K562 (cell line): ENCODE results near the gene ARFIP2. TPM values are rescaled to one million over a fixed set of nuclear protein-coding genes. Genes with fewer than 3 reads are reported as not detected.
A peak's percentile ranks its signal among the peaks of the same experiment; 100 is the strongest.

Experiments
- ATAC-seq: fragments of 200-7000 bp; cut with Tn5 transposase; 3 replicates; pipeline ENCODE4 v1.9.1; 2020; ENCODE audit warnings: moderate library complexity
- BruUV-seq: library from RNA; stranded (reverse); fragments of 400-500 nt; replicated peaks from 2 replicates; lab custom pipeline; 2021; lab: Mats Ljungman, UMichigan
- CTCF ChIA-PET: fragments of 300-600 bp; formaldehyde crosslinking; extraction: SDS; loops from one replicate; lab custom pipeline; 2021; ENCODE audit warnings: low intra/inter-chr PET ratio; lab: Yijun Ruan, JAX
- POLR2A ChIA-PET: fragments of 300-600, 350-650 bp; sonication (Branson Sonifier 250); formaldehyde crosslinking; extraction: SDS; loops from one replicate; lab custom pipeline; 2021; ENCODE audit warnings: antibody characterized with exemption, inconsistent platforms; lab: Yijun Ruan, JAX
- DNase-seq, 4 experiments: peaks; one replicate each; pipeline versions ENCODE4 v3.0.0 to v3.0.0-alpha.2; 2011 to 2018; ENCODE audit warnings: low spot score in 3 of 4, mixed read lengths in 3 of 4; ENCODE audit errors: extremely low read depth in 1 of 4
- FAIRE-seq: peaks from 2 replicates; lab custom pipeline; 2011; peaks lifted over from hg19 to GRCh38; lab: Jason Lieb, UNC
- H2AFZ ChIP-seq: 2 replicates; pipeline ENCODE4 v1.6.0; 2011; ENCODE audit warnings: low read depth, low read length, control low read depth, inconsistent platforms
- H3K27ac ChIP-seq: fragments of 200-600 bp; 3 replicates; pipeline ENCODE4 v1.8.0; 2011; ENCODE audit warnings: low read depth, mild to moderate bottlenecking, control low read depth, inconsistent platforms, low read length, moderate library complexity, mixed read lengths; ENCODE audit errors: extremely low read depth
- H3K27me3 ChIP-seq, 2 experiments: fragments of 300-600 bp in 1 of 2; 2 replicates in 1 of 2; 3 replicates in 1 of 2; pipeline versions ENCODE4 v1.6.0 to v1.8.0; 2011; ENCODE audit warnings: inconsistent platforms in 2 of 2, low read length in 2 of 2, mild to moderate bottlenecking in 1 of 2, mixed read lengths in 1 of 2, moderate library complexity in 1 of 2; ENCODE audit not compliant: control insufficient read depth in 2 of 2, insufficient read depth in 2 of 2
- H3K36me3 ChIP-seq: fragments of 300-600 bp; 3 replicates; pipeline ENCODE4 v1.8.0; 2011; ENCODE audit warnings: mild to moderate bottlenecking, low read length, inconsistent platforms; ENCODE audit not compliant: control insufficient read depth, insufficient read depth
- H3K4me1 ChIP-seq, 2 experiments: fragments of 200-600 bp in 1 of 2; replicated peaks in 1 of 2; 2 replicates in 1 of 2; 3 replicates in 1 of 2; pipeline versions ENCODE4 v1.5.1 to v1.8.0; 2011; ENCODE audit warnings: inconsistent platforms in 2 of 2, low read length in 2 of 2, mild to moderate bottlenecking in 1 of 2, mixed read lengths in 1 of 2, moderate library complexity in 1 of 2; ENCODE audit not compliant: control insufficient read depth in 2 of 2, insufficient read depth in 2 of 2
- H3K4me2 ChIP-seq: 2 replicates; pipeline ENCODE4 v1.6.1; 2011; ENCODE audit warnings: low read length, control low read depth, inconsistent platforms, mixed read lengths; ENCODE audit not compliant: insufficient read depth
- H3K4me3 ChIP-seq: fragments of 200-600 bp; sonication (generic), shearing (Covaris generic); 2 replicates; pipeline ENCODE4 v1.5.1; 2016; ENCODE audit warnings: control low read depth, inconsistent platforms
- H3K79me2 ChIP-seq: fragments of 200-600 bp; 3 replicates; pipeline ENCODE4 v1.8.0; 2011; ENCODE audit warnings: low read length, inconsistent platforms; ENCODE audit not compliant: control insufficient read depth, insufficient read depth
- H3K9ac ChIP-seq, 2 experiments: 2 replicates each; pipeline versions ENCODE4 v1.6.0 to v1.6.1; 2011; ENCODE audit warnings: low read depth in 2 of 2, low read length in 2 of 2, control low read depth in 1 of 2, inconsistent platforms in 1 of 2, mild to moderate bottlenecking in 1 of 2, mixed read lengths in 1 of 2; ENCODE audit not compliant: insufficient read depth in 1 of 2
- H3K9me1 ChIP-seq: one replicate; pipeline ENCODE4 v1.6.0; 2011; ENCODE audit warnings: inconsistent platforms, mild to moderate bottlenecking, low read length, moderate library complexity; ENCODE audit not compliant: control insufficient read depth, insufficient read depth
- H3K9me3 ChIP-seq: replicated peaks from 2 replicates; pipeline ENCODE4 v1.5.1; 2011; ENCODE audit warnings: low read depth, low read length, inconsistent platforms; ENCODE audit not compliant: control insufficient read depth, insufficient read depth
- H4K20me1 ChIP-seq: replicated peaks from 2 replicates; pipeline ENCODE4 v1.6.1; 2011; ENCODE audit warnings: low read length, inconsistent platforms, mixed read lengths; ENCODE audit not compliant: control insufficient read depth, insufficient read depth
- FOSL1 ChIP-seq: fragments of 200-800 bp; sonication (Bioruptor generic); conservative IDR thresholded peaks from 2 replicates; pipeline ENCODE4 v1.6.1; 2016; ENCODE audit warnings: missing genetic modification characterization, missing compliant biosample characterization
- JUND ChIP-seq, 2 experiments: IDR thresholded peaks; 2 replicates in 1 of 2; 3 replicates in 1 of 2; pipeline ENCODE4 v1.6.1; 2011; ENCODE audit warnings: borderline replicate concordance in 2 of 2, low read depth in 2 of 2, low read length in 2 of 2, improper control_type of control experiment in 1 of 2, missing biosample characterization in 1 of 2, missing genetic modification characterization in 1 of 2, missing genetic modification reagents in 1 of 2
- MEIS2 ChIP-seq: fragments of 450-650 bp; IDR thresholded peaks from 2 replicates; pipeline ENCODE4 v1.6.1; 2014; ENCODE audit warnings: mild to moderate bottlenecking; ENCODE audit not compliant: partially characterized antibody
- NCOA2 ChIP-seq, 2 experiments: fragments of 450-650 bp; IDR thresholded peaks; 2 replicates each; pipeline ENCODE4 v1.6.1; 2018; ENCODE audit warnings: mild to moderate bottlenecking in 2 of 2, moderate library complexity in 1 of 2; ENCODE audit not compliant: partially characterized antibody in 2 of 2
- TAF9B ChIP-seq: fragments of 450-650 bp; IDR thresholded peaks from 2 replicates; pipeline ENCODE4 v1.6.1; 2018; ENCODE audit warnings: mild to moderate bottlenecking; ENCODE audit not compliant: partially characterized antibody
- WGBS: fragments of 100-300 bp; shearing (Covaris generic); methylation state at CpG from one replicate; pipeline ENCODE4 v1.1.6; 2016; ENCODE audit warnings: low coverage, mixed read lengths; ENCODE audit not compliant: insufficient coverage; ENCODE audit errors: missing lambda C conversion rate; 5-methylcytosine and 5-hydroxymethylcytosine counted together
- in situ Hi-C: fragments of 300-500 bp; cut with MboI; formaldehyde crosslinking; loops from 4 replicates; pipeline ENCODE4 v1.15.0; 2018; ENCODE audit warnings: inconsistent platforms, mixed read lengths
- intact Hi-C: fragments of 100-400 bp; cut with micrococcal nuclease; formaldehyde crosslinking; loops from 2 replicates; pipeline ENCODE4 v1.14.2; 2022
- polyA plus RNA-seq, 8 experiments: library from polyadenylated mRNA; depleted of rRNA in 4 of 8; stranded (reverse) in 5 of 8; unstranded in 3 of 8; fragments of >200 nt; fragmentation: Nextera tagmentation in 2 of 8; fragmentation: Illumina TruSeq in 1 of 8; extraction: Ambion mirVana in 2 of 8; extraction: Trizol in 1 of 8; gene quantifications; 2 replicates each; pipeline versions ENCODE4 v1.2.1 to v1.2.3, GENCODE V29; 2011 to 2014; ENCODE audit warnings: inconsistent platforms in 1 of 8, missing spikeins in 1 of 8
- total RNA-seq, 7 experiments: library from RNA; depleted of rRNA in 6 of 7; stranded (reverse); fragments of >200 nt in 6 of 7; fragmentation: Illumina TruSeq in 2 of 7; extraction: Trizol in 2 of 7; gene quantifications; 2 replicates each; pipeline versions ENCODE4 v1.2.1 to v1.2.3, GENCODE V29; 2011 to 2021; ENCODE audit warnings: low replicate concordance in 1 of 7
- TF ChIP-seq, protein P1 (sequence below), 2 experiments: fragments of 450-650 bp; IDR thresholded peaks; 2 replicates each; pipeline ENCODE4 v1.6.1; 2018; ENCODE audit warnings: mild to moderate bottlenecking in 2 of 2, low read depth in 1 of 2; ENCODE audit not compliant: partially characterized antibody in 2 of 2

Gene ARFIP2
- total and polyA plus RNA-seq, 9 of the 15 experiments (the other 6 are each of a cell fraction or from before 2014, with no cell fraction given) = 11.8 to 74.1 (median 41.0) TPM

DNA sequence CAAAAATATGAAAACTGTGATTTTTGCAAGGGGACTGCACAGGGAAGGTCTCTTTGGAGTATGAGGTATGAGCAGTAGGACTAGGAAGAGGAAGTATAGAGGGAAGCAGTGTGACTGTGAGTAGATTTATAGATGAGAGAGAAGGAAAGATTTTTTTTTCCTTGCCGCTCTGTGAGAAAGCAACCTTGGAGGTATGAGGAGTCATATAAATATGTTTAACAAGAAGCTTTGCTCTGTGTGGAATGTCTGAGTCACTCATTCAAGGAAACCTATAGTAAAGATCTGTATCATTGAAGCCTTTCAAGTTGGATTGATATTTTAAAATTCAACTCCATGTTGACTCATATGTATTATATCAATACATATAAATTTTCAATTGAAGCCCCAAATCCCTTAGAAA is 42.1 kb upstream of the ARFIP2 start:
- Histone ChIP-seq H2AFZ (no peak overlapping the region), H3K4me1 (no peaks in the 10 kb centered on the region), H3K9me3 (no peaks in the 10 kb centered on the region), H3K27me3 (no peaks in the 10 kb centered on the region), H3K79me2 (no peaks in the 10 kb centered on the region), H3K27ac (no peak overlapping the region), H3K9me1 (no peaks in the 10 kb centered on the region), H3K4me3 (no peak overlapping the region), H3K36me3 (peaks cover 4% of the 10 kb centered on the region), H3K4me2 (no peak overlapping the region), H3K9ac (no peak overlapping the region), H4K20me1 (no peaks in the 10 kb centered on the region)
- TF ChIP-seq JUND (IDR thresholded peaks at IDR 0.05; ENCODE audit: borderline replicate concordance, low read depth, low read length) = peak; percentile 28; the same call in 1 of the 2 replicates
- 0 out of 3 replicates have a peak, but pooled peaks have one; percentile 19 for TF ChIP-seq JUND (tag; IDR thresholded peaks at IDR 0.05; ENCODE audit: borderline replicate concordance, low read depth, low read length)
- peak; percentile 8 for TF ChIP-seq MEIS2
- TF ChIP-seq, protein P1, sequence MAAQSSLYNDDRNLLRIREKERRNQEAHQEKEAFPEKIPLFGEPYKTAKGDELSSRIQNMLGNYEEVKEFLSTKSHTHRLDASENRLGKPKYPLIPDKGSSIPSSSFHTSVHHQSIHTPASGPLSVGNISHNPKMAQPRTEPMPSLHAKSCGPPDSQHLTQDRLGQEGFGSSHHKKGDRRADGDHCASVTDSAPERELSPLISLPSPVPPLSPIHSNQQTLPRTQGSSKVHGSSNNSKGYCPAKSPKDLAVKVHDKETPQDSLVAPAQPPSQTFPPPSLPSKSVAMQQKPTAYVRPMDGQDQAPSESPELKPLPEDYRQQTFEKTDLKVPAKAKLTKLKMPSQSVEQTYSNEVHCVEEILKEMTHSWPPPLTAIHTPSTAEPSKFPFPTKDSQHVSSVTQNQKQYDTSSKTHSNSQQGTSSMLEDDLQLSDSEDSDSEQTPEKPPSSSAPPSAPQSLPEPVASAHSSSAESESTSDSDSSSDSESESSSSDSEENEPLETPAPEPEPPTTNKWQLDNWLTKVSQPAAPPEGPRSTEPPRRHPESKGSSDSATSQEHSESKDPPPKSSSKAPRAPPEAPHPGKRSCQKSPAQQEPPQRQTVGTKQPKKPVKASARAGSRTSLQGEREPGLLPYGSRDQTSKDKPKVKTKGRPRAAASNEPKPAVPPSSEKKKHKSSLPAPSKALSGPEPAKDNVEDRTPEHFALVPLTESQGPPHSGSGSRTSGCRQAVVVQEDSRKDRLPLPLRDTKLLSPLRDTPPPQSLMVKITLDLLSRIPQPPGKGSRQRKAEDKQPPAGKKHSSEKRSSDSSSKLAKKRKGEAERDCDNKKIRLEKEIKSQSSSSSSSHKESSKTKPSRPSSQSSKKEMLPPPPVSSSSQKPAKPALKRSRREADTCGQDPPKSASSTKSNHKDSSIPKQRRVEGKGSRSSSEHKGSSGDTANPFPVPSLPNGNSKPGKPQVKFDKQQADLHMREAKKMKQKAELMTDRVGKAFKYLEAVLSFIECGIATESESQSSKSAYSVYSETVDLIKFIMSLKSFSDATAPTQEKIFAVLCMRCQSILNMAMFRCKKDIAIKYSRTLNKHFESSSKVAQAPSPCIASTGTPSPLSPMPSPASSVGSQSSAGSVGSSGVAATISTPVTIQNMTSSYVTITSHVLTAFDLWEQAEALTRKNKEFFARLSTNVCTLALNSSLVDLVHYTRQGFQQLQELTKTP (IDR thresholded peaks at IDR 0.05; ENCODE audit: low read depth in 1 of 2, partially characterized antibody in 2 of 2) = no peak
- TF ChIP-seq FOSL1 = peak; percentile 71
- no peak for TF ChIP-seq TAF9B
- TF ChIP-seq NCOA2 (IDR thresholded peaks at IDR 0.05; ENCODE audit: partially characterized antibody in 2 of 2) = no peak
- ChIA-PET POLR2A (no interaction called here), CTCF (no interaction called here)
- FAIRE-seq = no peak
- 22% methylated on average over 1 of the region's 1 CpG for whole genome bisulfite sequencing
- in situ Hi-C loops = no loop called here
- DNase-seq = no peak
- ATAC-seq = no peak
- BruUV-seq = no TSS peak
- intact Hi-C loops = no loop called here
